Measurements from ENCODE around the gene SRGAP1.
"Not testable (repeated sequence)": the region's sequence is repeated elsewhere in the genome, so short reads cannot be mapped to it uniquely, and the experiment has no call there.

SRGAP1 gene

DNA sequence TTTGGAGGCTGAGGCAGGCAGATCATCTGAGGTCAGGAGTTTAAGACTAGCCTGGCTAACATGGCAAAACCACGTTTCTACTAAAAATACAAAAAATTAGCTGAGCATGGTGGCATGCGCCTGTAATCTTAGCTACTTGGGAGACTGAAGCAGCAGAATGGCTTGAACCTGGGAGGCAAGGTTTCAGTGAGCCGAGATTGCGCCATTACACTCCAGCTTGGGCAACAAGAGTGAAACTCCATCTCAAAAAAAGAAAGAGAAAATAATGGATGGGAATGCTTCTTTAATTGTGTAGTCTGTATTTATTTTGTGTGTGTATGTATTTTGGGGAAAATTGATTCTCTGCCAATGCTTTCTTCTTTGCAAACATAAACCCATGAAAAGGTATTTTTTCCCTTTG, 32.5 kb downstream of the SRGAP1 start (continued):
- TF ChIP-seq, protein P1, sequence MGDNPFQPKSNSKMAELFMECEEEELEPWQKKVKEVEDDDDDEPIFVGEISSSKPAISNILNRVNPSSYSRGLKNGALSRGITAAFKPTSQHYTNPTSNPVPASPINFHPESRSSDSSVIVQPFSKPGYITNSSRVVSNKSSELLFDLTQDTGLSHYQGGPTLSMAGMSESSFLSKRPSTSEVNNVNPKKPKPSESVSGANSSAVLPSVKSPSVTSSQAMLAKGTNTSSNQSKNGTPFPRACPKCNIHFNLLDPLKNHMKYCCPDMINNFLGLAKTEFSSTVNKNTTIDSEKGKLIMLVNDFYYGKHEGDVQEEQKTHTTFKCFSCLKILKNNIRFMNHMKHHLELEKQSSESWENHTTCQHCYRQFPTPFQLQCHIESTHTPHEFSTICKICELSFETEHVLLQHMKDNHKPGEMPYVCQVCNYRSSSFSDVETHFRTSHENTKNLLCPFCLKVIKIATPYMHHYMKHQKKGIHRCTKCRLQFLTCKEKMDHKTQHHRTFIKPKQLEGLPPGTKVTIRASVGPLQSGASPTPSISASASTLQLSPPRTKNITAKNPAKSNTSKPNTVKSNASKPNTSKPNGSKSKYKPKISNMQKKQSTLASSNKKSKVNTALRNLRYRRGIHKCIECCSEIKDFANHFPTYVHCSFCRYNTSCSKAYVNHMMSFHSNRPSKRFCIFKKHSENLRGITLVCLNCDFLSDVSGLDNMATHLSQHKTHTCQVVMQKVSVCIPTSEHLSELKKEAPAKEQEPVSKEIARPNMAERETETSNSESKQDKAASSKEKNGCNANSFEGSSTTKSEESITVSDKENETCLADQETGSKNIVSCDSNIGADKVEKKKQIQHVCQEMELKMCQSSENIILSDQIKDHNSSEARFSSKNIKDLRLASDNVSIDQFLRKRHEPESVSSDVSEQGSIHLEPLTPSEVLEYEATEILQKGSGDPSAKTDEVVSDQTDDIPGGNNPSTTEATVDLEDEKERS (tag by site-specific recombination; IDR thresholded peaks at IDR 0.05), result no peak
- TF ChIP-seq ZNF132 (tag by site-specific recombination; IDR thresholded peaks at IDR 0.05; ENCODE audit: borderline replicate concordance) (no peak), ZNF239 (tag by site-specific recombination; IDR thresholded peaks at IDR 0.05) (no peak), ZNF211 (tag by site-specific recombination; IDR thresholded peaks at IDR 0.05; ENCODE audit: low read depth) (no peak), KLF8 (tag by site-specific recombination; IDR thresholded peaks at IDR 0.05) (no peak), GLIS2 (tag by site-specific recombination; IDR thresholded peaks at IDR 0.05) (no peak)

DNA sequence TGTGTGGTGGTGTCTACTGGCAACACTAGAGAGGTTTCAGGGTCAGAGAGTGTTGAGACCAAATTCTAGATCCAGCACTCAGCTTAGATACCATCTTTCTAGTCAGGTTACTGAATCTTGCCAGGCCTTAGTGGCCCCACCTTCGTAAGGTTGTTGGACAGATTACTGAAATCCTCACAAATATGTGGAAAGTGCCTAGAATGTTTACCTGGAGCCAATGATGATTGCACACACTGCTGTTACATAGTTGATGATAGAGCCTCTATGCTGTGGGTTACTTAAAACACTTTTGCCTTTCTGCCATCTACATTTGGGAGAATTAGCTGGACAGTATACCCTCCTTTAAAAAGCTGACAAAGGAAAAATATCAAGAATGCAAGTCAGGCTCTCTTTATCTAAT, 33.2 kb downstream of the SRGAP1 start:
- Histone ChIP-seq H3K4me1 (ENCODE audit: control insufficient read depth, insufficient read depth, low read length) (peaks cover 18% of the 10 kb centered on the region), H3K9me3 (ENCODE audit: control insufficient read depth, insufficient read depth, low read depth, low read length) (no peaks in the 10 kb centered on the region), H3K27ac (ENCODE audit: extremely low read depth, low read depth, low read length) (no peak overlapping the region), H3K4me3 (ENCODE audit: low read depth, low read length) (no peak overlapping the region), H3K36me3 (ENCODE audit: control insufficient read depth in 2 of 2, insufficient read depth in 1 of 2, low read length in 2 of 2) (no peaks in the 10 kb centered on the region)
- ChIA-PET CTCF (no interaction called here), POLR2A (no interaction called here)
- TF ChIP-seq, protein P2, sequence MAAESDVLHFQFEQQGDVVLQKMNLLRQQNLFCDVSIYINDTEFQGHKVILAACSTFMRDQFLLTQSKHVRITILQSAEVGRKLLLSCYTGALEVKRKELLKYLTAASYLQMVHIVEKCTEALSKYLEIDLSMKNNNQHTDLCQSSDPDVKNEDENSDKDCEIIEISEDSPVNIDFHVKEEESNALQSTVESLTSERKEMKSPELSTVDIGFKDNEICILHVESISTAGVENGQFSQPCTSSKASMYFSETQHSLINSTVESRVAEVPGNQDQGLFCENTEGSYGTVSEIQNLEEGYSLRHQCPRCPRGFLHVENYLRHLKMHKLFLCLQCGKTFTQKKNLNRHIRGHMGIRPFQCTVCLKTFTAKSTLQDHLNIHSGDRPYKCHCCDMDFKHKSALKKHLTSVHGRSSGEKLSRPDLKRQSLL (tag by site-specific recombination; IDR thresholded peaks at IDR 0.05), result peak; percentile 61; the same call in 1 of the 2 replicates
- TF ChIP-seq, protein P3, sequence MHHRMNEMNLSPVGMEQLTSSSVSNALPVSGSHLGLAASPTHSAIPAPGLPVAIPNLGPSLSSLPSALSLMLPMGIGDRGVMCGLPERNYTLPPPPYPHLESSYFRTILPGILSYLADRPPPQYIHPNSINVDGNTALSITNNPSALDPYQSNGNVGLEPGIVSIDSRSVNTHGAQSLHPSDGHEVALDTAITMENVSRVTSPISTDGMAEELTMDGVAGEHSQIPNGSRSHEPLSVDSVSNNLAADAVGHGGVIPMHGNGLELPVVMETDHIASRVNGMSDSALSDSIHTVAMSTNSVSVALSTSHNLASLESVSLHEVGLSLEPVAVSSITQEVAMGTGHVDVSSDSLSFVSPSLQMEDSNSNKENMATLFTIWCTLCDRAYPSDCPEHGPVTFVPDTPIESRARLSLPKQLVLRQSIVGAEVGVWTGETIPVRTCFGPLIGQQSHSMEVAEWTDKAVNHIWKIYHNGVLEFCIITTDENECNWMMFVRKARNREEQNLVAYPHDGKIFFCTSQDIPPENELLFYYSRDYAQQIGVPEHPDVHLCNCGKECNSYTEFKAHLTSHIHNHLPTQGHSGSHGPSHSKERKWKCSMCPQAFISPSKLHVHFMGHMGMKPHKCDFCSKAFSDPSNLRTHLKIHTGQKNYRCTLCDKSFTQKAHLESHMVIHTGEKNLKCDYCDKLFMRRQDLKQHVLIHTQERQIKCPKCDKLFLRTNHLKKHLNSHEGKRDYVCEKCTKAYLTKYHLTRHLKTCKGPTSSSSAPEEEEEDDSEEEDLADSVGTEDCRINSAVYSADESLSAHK (tag by site-specific recombination; IDR thresholded peaks at IDR 0.05), result peak; percentile 62; the same call in 1 of the 2 replicates
- TF ChIP-seq ZNF843 (tag by site-specific recombination; IDR thresholded peaks at IDR 0.05), result no peak

DNA sequence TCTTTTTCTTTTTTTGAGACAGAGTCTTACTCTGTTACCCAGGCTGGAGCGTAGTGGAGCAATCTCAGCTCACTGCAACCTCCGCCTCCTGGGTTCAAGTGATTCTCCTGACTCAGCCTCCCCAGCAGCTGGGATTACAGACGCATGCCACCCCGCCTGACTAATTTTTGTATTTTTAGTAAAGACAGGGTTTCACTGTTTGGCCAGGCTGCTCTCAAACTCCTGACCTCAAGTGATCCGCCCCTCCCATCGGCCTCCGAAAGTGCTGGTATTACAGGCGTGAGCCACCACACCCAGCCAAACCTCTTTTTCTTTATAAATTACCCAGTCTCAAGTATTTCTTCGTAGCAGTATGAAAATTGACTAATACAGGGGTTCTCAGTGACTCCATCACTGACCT, 35.7 kb downstream of the SRGAP1 start:
- H3K4me3 ChIP-seq (ENCODE audit: low read depth, low read length); H3K9me3 ChIP-seq (ENCODE audit: control insufficient read depth, insufficient read depth, low read depth, low read length); POLR2A ChIA-PET; H3K36me3 ChIP-seq (ENCODE audit: control insufficient read depth in 2 of 2, insufficient read depth in 1 of 2, low read length in 2 of 2); CTCF ChIA-PET; H3K27ac ChIP-seq (ENCODE audit: extremely low read depth, low read depth, low read length): not testable (repeated sequence)
- peaks cover 18% of the 10 kb centered on the region for H3K4me1 ChIP-seq (ENCODE audit: control insufficient read depth, insufficient read depth, low read length)

DNA sequence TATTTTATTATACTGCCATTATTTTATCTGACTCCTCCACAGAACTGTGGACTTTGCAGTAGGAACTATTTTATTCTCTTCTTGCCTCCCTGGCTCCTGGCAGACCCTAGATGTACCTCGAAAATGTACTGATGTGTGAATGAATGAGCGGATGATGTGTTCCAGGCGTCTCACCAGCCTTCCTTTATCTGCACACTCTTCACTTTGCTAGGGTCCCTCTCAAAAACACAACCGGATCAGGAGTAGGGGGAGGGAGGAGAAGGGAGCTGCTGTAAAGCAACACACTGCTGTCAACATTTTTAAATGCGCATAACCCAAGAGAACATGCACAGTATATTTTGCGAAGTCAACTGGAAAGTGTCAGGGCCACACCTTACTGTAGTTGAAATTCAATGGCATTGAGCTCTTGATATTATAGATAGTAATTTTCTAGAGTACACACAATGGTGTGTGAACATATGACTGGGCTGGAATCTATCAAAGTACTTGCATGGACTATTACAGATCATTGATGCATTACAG, 36.3 kb downstream of the SRGAP1 start:
- POLR2A ChIA-PET, result no interaction called here
- Histone ChIP-seq H3K27ac (ENCODE audit: extremely low read depth, low read depth, low read length) (no peak overlapping the region), H3K4me3 (ENCODE audit: low read depth, low read length) (no peak overlapping the region), H3K4me1 (ENCODE audit: control insufficient read depth, insufficient read depth, low read length) (peaks cover 15% of the 10 kb centered on the region), H3K9me3 (ENCODE audit: control insufficient read depth, insufficient read depth, low read depth, low read length) (no peaks in the 10 kb centered on the region), H3K36me3 (ENCODE audit: control insufficient read depth in 2 of 2, insufficient read depth in 1 of 2, low read length in 2 of 2) (no peaks in the 10 kb centered on the region)
- CTCF ChIA-PET, result interaction anchor here (0.5 kb wide), 1 partner anchor 13 kb away, joined by 3 read pairs; no protein-coding TSS in a partner anchor
- TF ChIP-seq GLIS2 (tag by site-specific recombination; IDR thresholded peaks at IDR 0.05) (no peak), ZNF24 (tag by site-specific recombination; IDR thresholded peaks at IDR 0.05) (no peak), SP7 (tag by site-specific recombination; IDR thresholded peaks at IDR 0.05) (no peak), ZSCAN30 (tag by site-specific recombination; IDR thresholded peaks at IDR 0.05) (no peak), ZNF157 (tag by site-specific recombination; IDR thresholded peaks at IDR 0.05) (no peak), ZNF311 (tag by site-specific recombination; IDR thresholded peaks at IDR 0.05; ENCODE audit: borderline replicate concordance) (no peak), ZNF777 (tag by site-specific recombination; IDR thresholded peaks at IDR 0.05; ENCODE audit: borderline replicate concordance) (no peak), KLF7 (tag by site-specific recombination; IDR thresholded peaks at IDR 0.05; ENCODE audit: borderline replicate concordance) (no peak), ZNF19 (tag by site-specific recombination; IDR thresholded peaks at IDR 0.05; ENCODE audit: low read depth) (no peak), SALL2 (tag by site-specific recombination; IDR thresholded peaks at IDR 0.05; ENCODE audit: borderline replicate concordance) (no peak), ZNF169 (tag by site-specific recombination; IDR thresholded peaks at IDR 0.05) (no peak)
- TF ChIP-seq, protein P4, sequence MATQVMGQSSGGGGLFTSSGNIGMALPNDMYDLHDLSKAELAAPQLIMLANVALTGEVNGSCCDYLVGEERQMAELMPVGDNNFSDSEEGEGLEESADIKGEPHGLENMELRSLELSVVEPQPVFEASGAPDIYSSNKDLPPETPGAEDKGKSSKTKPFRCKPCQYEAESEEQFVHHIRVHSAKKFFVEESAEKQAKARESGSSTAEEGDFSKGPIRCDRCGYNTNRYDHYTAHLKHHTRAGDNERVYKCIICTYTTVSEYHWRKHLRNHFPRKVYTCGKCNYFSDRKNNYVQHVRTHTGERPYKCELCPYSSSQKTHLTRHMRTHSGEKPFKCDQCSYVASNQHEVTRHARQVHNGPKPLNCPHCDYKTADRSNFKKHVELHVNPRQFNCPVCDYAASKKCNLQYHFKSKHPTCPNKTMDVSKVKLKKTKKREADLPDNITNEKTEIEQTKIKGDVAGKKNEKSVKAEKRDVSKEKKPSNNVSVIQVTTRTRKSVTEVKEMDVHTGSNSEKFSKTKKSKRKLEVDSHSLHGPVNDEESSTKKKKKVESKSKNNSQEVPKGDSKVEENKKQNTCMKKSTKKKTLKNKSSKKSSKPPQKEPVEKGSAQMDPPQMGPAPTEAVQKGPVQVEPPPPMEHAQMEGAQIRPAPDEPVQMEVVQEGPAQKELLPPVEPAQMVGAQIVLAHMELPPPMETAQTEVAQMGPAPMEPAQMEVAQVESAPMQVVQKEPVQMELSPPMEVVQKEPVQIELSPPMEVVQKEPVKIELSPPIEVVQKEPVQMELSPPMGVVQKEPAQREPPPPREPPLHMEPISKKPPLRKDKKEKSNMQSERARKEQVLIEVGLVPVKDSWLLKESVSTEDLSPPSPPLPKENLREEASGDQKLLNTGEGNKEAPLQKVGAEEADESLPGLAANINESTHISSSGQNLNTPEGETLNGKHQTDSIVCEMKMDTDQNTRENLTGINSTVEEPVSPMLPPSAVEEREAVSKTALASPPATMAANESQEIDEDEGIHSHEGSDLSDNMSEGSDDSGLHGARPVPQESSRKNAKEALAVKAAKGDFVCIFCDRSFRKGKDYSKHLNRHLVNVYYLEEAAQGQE (tag by site-specific recombination; IDR thresholded peaks at IDR 0.05), result no peak
